ENCODE measurements around the gene INMT.

DNA sequence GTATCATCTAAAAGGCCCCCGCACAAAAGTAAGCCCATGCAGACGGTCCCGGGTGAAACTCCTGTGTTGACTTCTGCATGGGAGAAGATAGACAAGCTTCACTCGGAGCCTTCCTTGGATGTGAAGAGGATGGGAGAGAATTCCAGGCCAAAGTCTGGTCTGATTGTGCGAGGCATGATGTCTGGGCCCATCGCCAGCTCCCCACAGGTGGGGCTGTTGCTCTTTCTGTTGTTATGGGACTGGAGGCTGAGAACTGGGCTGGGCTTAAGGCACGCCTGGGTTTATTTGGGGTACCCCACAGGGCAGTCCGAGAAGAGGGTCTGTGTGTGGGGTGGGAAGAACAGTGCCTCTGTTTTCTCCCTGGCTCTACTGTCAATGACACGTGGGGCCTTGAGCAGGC, 33.9 kb downstream of the INMT start:
- TF ChIP-seq, protein P1, sequence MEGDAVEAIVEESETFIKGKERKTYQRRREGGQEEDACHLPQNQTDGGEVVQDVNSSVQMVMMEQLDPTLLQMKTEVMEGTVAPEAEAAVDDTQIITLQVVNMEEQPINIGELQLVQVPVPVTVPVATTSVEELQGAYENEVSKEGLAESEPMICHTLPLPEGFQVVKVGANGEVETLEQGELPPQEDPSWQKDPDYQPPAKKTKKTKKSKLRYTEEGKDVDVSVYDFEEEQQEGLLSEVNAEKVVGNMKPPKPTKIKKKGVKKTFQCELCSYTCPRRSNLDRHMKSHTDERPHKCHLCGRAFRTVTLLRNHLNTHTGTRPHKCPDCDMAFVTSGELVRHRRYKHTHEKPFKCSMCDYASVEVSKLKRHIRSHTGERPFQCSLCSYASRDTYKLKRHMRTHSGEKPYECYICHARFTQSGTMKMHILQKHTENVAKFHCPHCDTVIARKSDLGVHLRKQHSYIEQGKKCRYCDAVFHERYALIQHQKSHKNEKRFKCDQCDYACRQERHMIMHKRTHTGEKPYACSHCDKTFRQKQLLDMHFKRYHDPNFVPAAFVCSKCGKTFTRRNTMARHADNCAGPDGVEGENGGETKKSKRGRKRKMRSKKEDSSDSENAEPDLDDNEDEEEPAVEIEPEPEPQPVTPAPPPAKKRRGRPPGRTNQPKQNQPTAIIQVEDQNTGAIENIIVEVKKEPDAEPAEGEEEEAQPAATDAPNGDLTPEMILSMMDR (IDR thresholded peaks at IDR 0.05), result peak in 1 of 6 experiments; percentile 5
- TF ChIP-seq POLR2A (IDR thresholded peaks at IDR 0.05), result no peak

All from Peyer's patch (tissue), 4 donors.